ES-I3 (cell line): Measurements from ENCODE around the gene GLS.
"Not testable (repeated sequence)": the region's sequence is repeated elsewhere in the genome, so short reads cannot be mapped to it uniquely, and the experiment has no call there.

Experiments used
- H3K36me3 ChIP-seq: 2 replicates; pipeline ENCODE4 v1.6.1; 2013; ENCODE audit warnings: mild to moderate bottlenecking, low read length, control low read depth, moderate library complexity; ENCODE audit not compliant: insufficient read depth
- H3K4me1 ChIP-seq: 2 replicates; pipeline ENCODE4 v1.6.1; 2013; ENCODE audit warnings: mild to moderate bottlenecking, control low read depth, low read length; ENCODE audit not compliant: insufficient read depth
- H3K9ac ChIP-seq: 2 replicates; pipeline ENCODE4 v1.6.1; 2013; ENCODE audit warnings: low read depth, mild to moderate bottlenecking, low read length, moderate library complexity
- H3K9me3 ChIP-seq: 2 replicates; pipeline ENCODE4 v1.6.1; 2013; ENCODE audit warnings: mild to moderate bottlenecking, low read length, moderate library complexity; ENCODE audit not compliant: control insufficient read depth, insufficient read depth

GLS gene

GRCh38 chr2:190982262-190983034 lies 101.8 kb downstream of the GLS start:
- Histone ChIP-seq H3K9me3 (no peaks in the 10 kb centered on the region), H3K9ac (no peak overlapping the region), H3K36me3 (peaks cover 33% of the 10 kb centered on the region), H3K4me1 (no peaks in the 10 kb centered on the region)

GRCh38 chr2:190984595-190984994 lies 104.0 kb downstream of the GLS start:
- Histone ChIP-seq H3K4me1 (no peaks in the 10 kb centered on the region), H3K9me3 (no peaks in the 10 kb centered on the region), H3K9ac (no peak overlapping the region), H3K36me3 (peaks cover 27% of the 10 kb centered on the region)

GRCh38 chr2:190986221-190986953 lies 105.8 kb downstream of the GLS start:
- Histone ChIP-seq H3K36me3 (peaks cover 31% of the 10 kb centered on the region), H3K9me3 (no peaks in the 10 kb centered on the region), H3K4me1 (no peaks in the 10 kb centered on the region), H3K9ac (no peak overlapping the region)

- no peaks in the 10 kb centered on the region for H3K4me1 ChIP-seq
- H3K9me3 ChIP-seq = no peaks in the 10 kb centered on the region
- H3K9ac ChIP-seq = no peak overlapping the region
- H3K36me3 ChIP-seq = peaks cover 31% of the 10 kb centered on the region
Observed at GRCh38 chr2:190987116-190987515, 106.5 kb downstream of the GLS start.

- H3K9me3 ChIP-seq = no peaks in the 10 kb centered on the region
- peaks cover 24% of the 10 kb centered on the region for H3K36me3 ChIP-seq
- no peak overlapping the region for H3K9ac ChIP-seq
- H3K4me1 ChIP-seq = no peaks in the 10 kb centered on the region
Observed at GRCh38 chr2:190987938-190988337, 107.3 kb downstream of the GLS start.

GRCh38 chr2:190988910-190989309 lies 108.3 kb downstream of the GLS start:
- H3K4me1 ChIP-seq = no peaks in the 10 kb centered on the region
- H3K9ac ChIP-seq = no peak overlapping the region
- peaks cover 19% of the 10 kb centered on the region for H3K36me3 ChIP-seq
- H3K9me3 ChIP-seq = no peaks in the 10 kb centered on the region

- H3K36me3 ChIP-seq = peaks cover 13% of the 10 kb centered on the region
- no peaks in the 10 kb centered on the region for H3K4me1 ChIP-seq
- H3K9ac ChIP-seq = no peak overlapping the region
- H3K9me3 ChIP-seq = no peaks in the 10 kb centered on the region
Observed at GRCh38 chr2:190990132-190990531, 109.5 kb downstream of the GLS start.

- no peaks in the 10 kb centered on the region for H3K4me1 ChIP-seq
- peaks cover 19% of the 10 kb centered on the region for H3K36me3 ChIP-seq
- no peaks in the 10 kb centered on the region for H3K9me3 ChIP-seq
- no peak overlapping the region for H3K9ac ChIP-seq
Observed at GRCh38 chr2:190993292-190993643, 112.6 kb downstream of the GLS start.

- no peaks in the 10 kb centered on the region for H3K4me1 ChIP-seq
- H3K36me3 ChIP-seq = peaks cover 23% of the 10 kb centered on the region
- H3K9me3 ChIP-seq = no peaks in the 10 kb centered on the region
- no peak overlapping the region for H3K9ac ChIP-seq
Observed at GRCh38 chr2:190994148-190994547, 113.5 kb downstream of the GLS start.

- H3K9me3 ChIP-seq, H3K4me1 ChIP-seq, H3K9ac ChIP-seq: not testable (repeated sequence)
- H3K36me3 ChIP-seq = peaks cover 22% of the 10 kb centered on the region
Observed at GRCh38 chr2:190995315-190995714, 114.7 kb downstream of the GLS start.

- Histone ChIP-seq H3K4me1 (no peaks in the 10 kb centered on the region), H3K9ac (no peak overlapping the region)
Observed at GRCh38 chr2:190996338-190996946, 115.8 kb downstream of the GLS start.

GRCh38 chr2:190996947-190997346 lies 116.3 kb downstream of the GLS start:
- no peak overlapping the region for H3K9ac ChIP-seq

More at GRCh38 chr2:190996338-190996946, 115.8 kb downstream of the GLS start:
- Histone ChIP-seq H3K9me3 (no peaks in the 10 kb centered on the region), H3K36me3 (peaks cover 17% of the 10 kb centered on the region)

GRCh38 chr2:190997526-190998113 lies 117.0 kb downstream of the GLS start:
- H3K4me1 ChIP-seq = no peaks in the 10 kb centered on the region
- no peaks in the 10 kb centered on the region for H3K9me3 ChIP-seq
- H3K9ac ChIP-seq = no peak overlapping the region
- peaks cover 17% of the 10 kb centered on the region for H3K36me3 ChIP-seq

More at GRCh38 chr2:190996947-190997346, 116.3 kb downstream of the GLS start:
- H3K4me1 ChIP-seq = no peaks in the 10 kb centered on the region
- no peaks in the 10 kb centered on the region for H3K9me3 ChIP-seq
- peaks cover 17% of the 10 kb centered on the region for H3K36me3 ChIP-seq

GRCh38 chr2:190999058-190999457 lies 118.4 kb downstream of the GLS start:
- H3K9me3 ChIP-seq = no peaks in the 10 kb centered on the region
- H3K4me1 ChIP-seq = no peaks in the 10 kb centered on the region
- H3K9ac ChIP-seq = no peak overlapping the region
- peaks cover 19% of the 10 kb centered on the region for H3K36me3 ChIP-seq
